Stimulated activated naive CD8-positive, alpha-beta T cell treated with anti-CD3 and anti-CD28 coated beads, Interleukin-15, Interleukin-2, amounts not matched to agents 100 ng/mL and 50 ng/mL, for 24 hours (primary cell): ENCODE data around the gene TYROBP.
"Not testable (repeated sequence)": the region's sequence is repeated elsewhere in the genome, so short reads cannot be mapped to it uniquely, and the experiment has no call there.

ENCODE experiments used
- H3K27ac Mint-ChIP-seq: one replicate; pipeline ENCODE4 v1.8.0; 2021; ENCODE audit warnings: mild to moderate bottlenecking, mixed read lengths
- H3K27me3 Mint-ChIP-seq: one replicate; pipeline ENCODE4 v1.8.0; 2021; ENCODE audit warnings: mixed read lengths
- H3K36me3 Mint-ChIP-seq: one replicate; pipeline ENCODE4 v1.8.0; 2021; ENCODE audit warnings: low read depth, mixed read lengths
- H3K4me1 Mint-ChIP-seq: one replicate; pipeline ENCODE4 v1.8.0; 2021; ENCODE audit warnings: low read depth, mixed read lengths
- H3K4me3 Mint-ChIP-seq: one replicate; pipeline ENCODE4 v1.8.0; 2021; ENCODE audit warnings: mild to moderate bottlenecking, mixed read lengths
- H3K9me3 Mint-ChIP-seq: one replicate; pipeline ENCODE4 v1.8.0; 2021; ENCODE audit warnings: mixed read lengths

Gene TYROBP

GRCh38 chr19:35908010-35908441 is at the start of gene TYROBP:
TSS of gene TYROBP (minus strand) at chr19:35908295. CDS start at chr19:35908228, 67 bp downstream.
- peak within 1 kb of the TSS; percentile 51 for H3K4me3 Mint-ChIP-seq
- H3K4me1 Mint-ChIP-seq = peaks cover 67% of the 10 kb centered on the region
- no peaks in the 10 kb centered on the region for H3K9me3 Mint-ChIP-seq

DNA sequence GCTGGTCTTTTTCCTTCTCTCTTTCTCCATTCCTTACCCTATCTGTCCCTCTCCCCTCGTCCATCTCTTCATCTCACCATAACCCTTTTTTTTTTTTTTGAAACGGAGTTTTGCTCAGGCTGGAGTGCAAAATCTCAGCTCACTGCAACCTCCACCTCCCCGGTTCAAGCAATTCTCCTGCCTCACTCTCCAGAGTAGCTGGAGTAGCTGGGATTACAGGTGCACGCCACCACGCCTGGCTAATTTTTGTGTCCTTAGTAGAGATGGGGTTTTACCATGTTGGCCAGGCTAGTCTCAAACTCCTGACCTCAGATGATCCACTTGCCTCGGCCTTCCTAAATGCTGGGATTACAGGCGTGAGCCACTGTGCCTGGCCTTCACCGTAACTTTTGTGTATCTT is 49.3 kb upstream of the TYROBP start:
- H3K4me3 Mint-ChIP-seq, H3K9me3 Mint-ChIP-seq, H3K36me3 Mint-ChIP-seq, H3K27ac Mint-ChIP-seq, H3K27me3 Mint-ChIP-seq: not testable (repeated sequence)
- H3K4me1 Mint-ChIP-seq = peaks cover 44% of the 10 kb centered on the region

More at GRCh38 chr19:35908010-35908441, at the start of gene TYROBP:
- Mint-ChIP-seq H3K27me3 (no peaks in the 10 kb centered on the region), H3K27ac (peak within 1 kb of the TSS; percentile 90), H3K36me3 (no peaks in the 10 kb centered on the region)

GRCh38 chr19:35955881-35956634 is 48.0 kb upstream of the TYROBP start:
- Mint-ChIP-seq H3K36me3 (no peaks in the 10 kb centered on the region), H3K4me3 (no peak overlapping the region), H3K4me1 (peaks cover 49% of the 10 kb centered on the region), H3K9me3 (peaks cover 4% of the 10 kb centered on the region), H3K27me3 (peaks cover 6% of the 10 kb centered on the region), H3K27ac (no peak overlapping the region)

DNA sequence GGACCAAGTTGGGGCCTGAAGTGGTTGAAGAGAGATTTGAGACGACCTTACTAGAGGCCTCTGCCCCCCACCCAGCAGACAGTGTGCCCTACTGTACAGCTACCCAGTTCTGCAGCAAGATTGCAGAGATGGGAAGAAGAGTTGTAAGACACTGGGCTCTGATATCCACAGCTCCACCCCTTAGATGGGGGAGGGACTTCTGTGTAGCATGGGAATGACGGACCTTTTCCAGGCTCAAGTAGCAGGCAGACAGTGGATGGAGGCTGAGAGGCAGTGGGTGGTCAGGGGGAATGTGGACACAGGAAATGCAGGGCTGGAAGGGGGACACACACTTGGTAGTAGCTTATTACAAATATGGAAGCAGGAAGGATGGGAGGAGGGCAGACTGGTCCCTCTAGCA is 41.0 kb upstream of the TYROBP start:
- Mint-ChIP-seq H3K4me3 (no peak overlapping the region), H3K27ac (no peak overlapping the region)

DNA sequence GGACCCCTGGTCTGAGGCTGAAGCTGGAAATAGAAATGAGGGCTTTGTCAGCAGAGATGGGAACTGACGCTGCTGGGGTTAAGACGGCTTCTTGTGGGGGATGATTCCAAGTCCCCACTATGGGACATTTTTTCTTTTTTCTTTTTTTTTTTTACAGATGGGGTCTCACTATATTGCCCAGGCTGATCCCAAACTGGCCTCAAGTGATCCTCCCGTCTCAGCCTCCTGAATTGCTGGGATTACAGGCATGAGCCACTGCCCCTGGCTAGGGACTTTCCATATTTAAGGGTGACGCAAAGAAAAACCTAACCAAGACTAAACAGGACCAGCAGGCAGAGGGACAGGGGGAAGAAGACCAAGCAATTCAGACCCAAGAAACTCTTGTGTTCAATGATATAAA is 38.1 kb upstream of the TYROBP start:
- no peaks in the 10 kb centered on the region for H3K27me3 Mint-ChIP-seq
- no peaks in the 10 kb centered on the region for H3K4me1 Mint-ChIP-seq
- H3K9me3 Mint-ChIP-seq = no peaks in the 10 kb centered on the region
- no peak overlapping the region for H3K4me3 Mint-ChIP-seq
- no peak overlapping the region for H3K27ac Mint-ChIP-seq
- peaks cover 4% of the 10 kb centered on the region for H3K36me3 Mint-ChIP-seq

More for the DNA sequence above, 41.0 kb upstream of the TYROBP start:
- no peaks in the 10 kb centered on the region for H3K27me3 Mint-ChIP-seq
- no peaks in the 10 kb centered on the region for H3K9me3 Mint-ChIP-seq
- H3K36me3 Mint-ChIP-seq = peaks cover 1% of the 10 kb centered on the region
- H3K4me1 Mint-ChIP-seq = peaks cover 20% of the 10 kb centered on the region

DNA sequence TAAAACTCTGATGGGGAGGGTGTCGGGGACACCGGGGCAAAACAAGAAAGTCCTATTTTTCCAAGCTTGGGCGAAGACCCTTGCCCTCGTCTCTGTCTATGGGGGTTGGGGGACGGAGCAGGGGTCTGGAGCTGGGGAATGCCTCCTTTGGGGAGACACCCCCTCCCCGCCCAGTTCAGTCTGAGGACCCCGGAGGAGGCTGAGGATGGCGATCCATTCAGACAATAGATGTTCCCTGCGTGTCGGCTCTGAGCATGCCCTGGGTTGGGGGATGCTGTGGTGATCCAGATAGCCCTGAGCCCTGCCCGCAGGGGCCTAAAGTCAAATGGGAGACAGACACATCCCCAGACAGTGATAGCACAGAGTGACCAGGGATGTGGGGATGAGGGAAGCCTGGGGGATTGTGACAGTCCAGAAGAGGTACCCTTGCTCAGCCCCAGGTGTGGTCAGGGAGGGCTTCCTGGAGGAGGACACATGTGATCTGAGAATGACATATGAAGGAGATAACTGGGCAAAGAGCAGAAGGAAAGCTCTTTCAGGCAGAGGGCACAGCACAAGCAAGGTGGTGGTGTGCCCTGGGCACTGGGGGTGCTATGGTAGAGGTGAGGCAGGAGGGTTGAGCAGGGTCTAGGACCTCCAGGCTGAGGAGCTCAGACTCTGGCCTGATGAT is 37.2 kb upstream of the TYROBP start:
- Mint-ChIP-seq H3K36me3 (peaks cover 4% of the 10 kb centered on the region), H3K27me3 (no peaks in the 10 kb centered on the region), H3K4me1 (no peaks in the 10 kb centered on the region), H3K4me3 (no peak overlapping the region), H3K9me3 (no peaks in the 10 kb centered on the region), H3K27ac (no peak overlapping the region)

GRCh38 chr19:35944556-35944955 is 36.5 kb upstream of the TYROBP start:
- H3K36me3 Mint-ChIP-seq = peaks cover 4% of the 10 kb centered on the region
- H3K4me3 Mint-ChIP-seq = no peak overlapping the region
- no peak overlapping the region for H3K27ac Mint-ChIP-seq
- no peaks in the 10 kb centered on the region for H3K4me1 Mint-ChIP-seq
- H3K27me3 Mint-ChIP-seq = no peaks in the 10 kb centered on the region
- H3K9me3 Mint-ChIP-seq = no peaks in the 10 kb centered on the region

DNA sequence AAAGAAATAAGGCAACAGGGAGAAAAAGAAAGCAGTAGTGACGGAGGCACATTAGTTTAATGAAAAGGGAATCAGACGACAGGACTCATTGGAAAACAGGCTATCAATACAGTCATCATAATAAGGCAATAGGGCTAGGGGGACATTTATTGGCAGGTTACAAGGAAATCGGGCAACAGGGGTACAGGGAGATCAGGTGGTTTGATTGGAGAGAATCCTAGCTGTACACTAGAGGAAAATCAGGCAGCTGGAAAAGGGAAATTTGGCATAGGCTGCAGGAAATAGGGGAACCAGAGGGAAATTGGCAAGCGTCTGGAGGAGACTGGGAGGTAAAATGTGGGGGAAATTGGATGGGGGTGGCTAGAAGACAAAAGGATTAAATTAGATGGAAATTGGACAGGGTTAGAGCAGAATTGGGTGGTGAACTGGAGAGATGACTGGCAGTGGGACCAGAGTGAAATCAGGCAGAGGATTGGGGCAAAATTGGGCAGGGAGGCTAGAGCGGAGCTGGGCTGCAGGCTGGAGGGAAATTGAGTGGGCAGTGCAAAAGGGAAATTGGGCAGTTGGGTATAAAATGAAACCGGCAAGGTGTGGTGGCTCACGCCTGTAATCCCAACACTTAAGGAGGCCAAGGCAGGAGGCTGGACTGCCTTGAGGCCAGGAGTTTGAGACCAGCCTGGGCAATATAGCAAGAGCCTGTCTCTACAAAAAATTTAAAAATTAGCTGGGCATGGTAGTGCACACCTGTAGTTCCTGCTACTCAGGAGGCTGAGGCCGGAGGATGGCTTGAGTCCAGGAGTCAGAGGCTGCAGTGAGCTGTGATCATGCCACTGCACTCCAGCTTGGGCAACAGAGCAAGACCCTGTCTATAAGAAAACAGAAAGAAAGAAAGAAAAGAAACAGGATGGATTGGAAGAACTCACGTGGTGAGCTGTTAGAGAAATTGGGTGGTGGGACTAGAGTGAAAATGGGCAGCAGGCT is 35.5 kb upstream of the TYROBP start:
- Mint-ChIP-seq H3K27me3 (no peaks in the 10 kb centered on the region), H3K36me3 (peaks cover 4% of the 10 kb centered on the region), H3K9me3 (no peaks in the 10 kb centered on the region), H3K27ac (peak overlapping the region; percentile 22), H3K4me3 (no peak overlapping the region), H3K4me1 (peaks cover 3% of the 10 kb centered on the region)

- Mint-ChIP-seq H3K36me3 (peaks cover 4% of the 10 kb centered on the region), H3K9me3 (no peaks in the 10 kb centered on the region), H3K4me1 (peaks cover 16% of the 10 kb centered on the region), H3K4me3 (no peak overlapping the region), H3K27me3 (no peaks in the 10 kb centered on the region), H3K27ac (no peak overlapping the region)
These were observed 34.1 kb upstream of the TYROBP start for GRCh38 chr19:35942235-35942634.

DNA sequence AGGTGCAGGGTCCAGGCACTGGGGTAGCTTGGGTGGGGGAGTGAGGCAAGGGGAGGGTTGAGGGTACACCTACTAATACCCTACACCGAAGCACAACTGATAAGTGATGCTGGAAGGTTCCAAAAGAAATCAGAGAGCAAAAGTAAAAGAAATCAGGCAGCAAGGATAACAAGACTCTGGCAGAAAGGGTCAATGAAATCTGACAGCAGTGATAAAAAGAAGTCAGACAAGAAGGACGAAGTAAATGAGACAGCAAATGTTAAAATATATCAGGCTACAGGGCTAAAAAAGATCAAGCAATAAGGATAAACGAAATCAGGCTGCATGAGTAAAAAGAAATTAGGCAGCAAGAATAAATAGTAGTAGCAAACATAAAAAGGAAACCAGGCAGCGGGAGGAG is 32.7 kb upstream of the TYROBP start:
- Mint-ChIP-seq H3K9me3 (no peaks in the 10 kb centered on the region), H3K4me1 (peaks cover 23% of the 10 kb centered on the region), H3K36me3 (peaks cover 4% of the 10 kb centered on the region), H3K27ac (no peak overlapping the region), H3K27me3 (no peaks in the 10 kb centered on the region), H3K4me3 (no peak overlapping the region)

GRCh38 chr19:35940078-35940775 is 32.1 kb upstream of the TYROBP start:
- no peaks in the 10 kb centered on the region for H3K27me3 Mint-ChIP-seq
- H3K27ac Mint-ChIP-seq = no peak overlapping the region
- peaks cover 4% of the 10 kb centered on the region for H3K36me3 Mint-ChIP-seq
- no peak overlapping the region for H3K4me3 Mint-ChIP-seq
- H3K4me1 Mint-ChIP-seq = peaks cover 24% of the 10 kb centered on the region
- H3K9me3 Mint-ChIP-seq = no peaks in the 10 kb centered on the region

DNA sequence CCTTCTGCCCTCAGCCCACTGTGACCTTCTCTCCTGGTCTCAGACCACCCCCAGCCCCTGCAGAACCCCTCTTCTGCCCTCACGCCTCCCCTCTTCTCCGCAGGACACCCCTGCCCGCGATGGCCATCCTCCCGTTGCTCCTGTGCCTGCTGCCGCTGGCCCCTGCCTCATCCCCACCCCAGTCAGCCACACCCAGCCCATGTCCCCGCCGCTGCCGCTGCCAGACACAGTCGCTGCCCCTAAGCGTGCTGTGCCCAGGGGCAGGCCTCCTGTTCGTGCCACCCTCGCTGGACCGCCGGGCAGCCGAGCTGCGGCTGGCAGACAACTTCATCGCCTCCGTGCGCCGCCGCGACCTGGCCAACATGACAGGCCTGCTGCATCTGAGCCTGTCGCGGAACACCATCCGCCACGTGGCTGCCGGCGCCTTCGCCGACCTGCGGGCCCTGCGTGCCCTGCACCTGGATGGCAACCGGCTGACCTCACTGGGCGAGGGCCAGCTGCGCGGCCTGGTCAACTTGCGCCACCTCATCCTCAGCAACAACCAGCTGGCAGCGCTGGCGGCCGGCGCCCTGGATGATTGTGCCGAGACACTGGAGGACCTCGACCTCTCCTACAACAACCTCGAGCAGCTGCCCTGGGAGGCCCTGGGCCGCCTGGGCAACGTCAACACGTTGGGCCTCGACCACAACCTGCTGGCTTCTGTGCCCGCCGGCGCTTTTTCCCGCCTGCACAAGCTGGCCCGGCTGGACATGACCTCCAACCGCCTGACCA is 31.4 kb upstream of the TYROBP start:
- Mint-ChIP-seq H3K27ac (no peak overlapping the region), H3K36me3 (peaks cover 4% of the 10 kb centered on the region), H3K4me3 (no peak overlapping the region)

DNA sequence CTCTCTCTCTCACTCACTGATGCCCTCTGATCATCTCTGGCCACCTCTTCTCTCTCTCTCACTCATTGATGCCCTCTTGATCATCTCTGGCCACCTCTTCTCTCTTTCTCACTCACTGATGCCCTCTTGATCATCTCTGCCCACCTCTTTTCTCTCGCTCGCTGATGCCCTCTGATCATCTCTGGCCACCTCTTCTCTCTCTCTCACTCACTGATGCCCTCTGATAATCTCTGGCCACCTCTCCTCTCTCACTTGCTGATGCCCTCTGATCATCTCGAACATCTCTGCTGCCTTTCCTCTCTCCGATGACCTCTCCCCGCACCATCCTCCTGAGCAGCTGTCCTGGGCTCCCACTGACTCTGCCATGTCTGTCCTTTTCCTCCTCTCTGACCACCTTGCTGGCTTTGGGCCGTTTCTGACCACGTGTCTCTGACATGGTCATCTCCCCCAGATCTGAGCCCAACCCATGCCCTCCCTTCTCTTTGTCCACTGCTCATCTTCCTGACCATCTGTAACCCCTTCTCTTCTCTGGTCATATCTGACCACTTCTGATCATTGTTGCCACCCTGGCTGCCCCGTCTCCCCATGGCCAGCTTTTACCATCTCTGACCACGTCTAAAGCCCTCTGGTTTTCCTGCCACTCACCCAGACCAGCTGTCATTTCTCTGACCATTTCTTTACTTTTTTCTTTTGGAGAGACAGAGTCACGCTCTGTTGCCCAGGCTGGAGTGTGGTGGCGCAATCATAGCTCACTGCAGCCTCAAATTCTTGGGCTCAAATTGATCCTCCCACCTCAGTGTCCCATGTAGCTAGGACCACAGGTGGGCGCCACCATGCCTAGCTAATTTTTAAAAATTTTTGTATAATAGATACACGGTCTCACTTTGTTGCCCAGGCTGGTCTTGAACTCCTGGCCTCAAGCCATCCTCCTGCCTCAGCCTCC is 30.5 kb upstream of the TYROBP start:
- Mint-ChIP-seq H3K4me3 (peak overlapping the region; percentile 73), H3K9me3 (no peaks in the 10 kb centered on the region), H3K4me1 (peaks cover 24% of the 10 kb centered on the region), H3K27ac (no peak overlapping the region), H3K36me3 (no peaks in the 10 kb centered on the region), H3K27me3 (no peaks in the 10 kb centered on the region)

More for the DNA sequence above, 31.4 kb upstream of the TYROBP start:
- Mint-ChIP-seq H3K9me3 (no peaks in the 10 kb centered on the region), H3K27me3 (no peaks in the 10 kb centered on the region), H3K4me1 (peaks cover 24% of the 10 kb centered on the region)
